Right hindlimb (tissue), 1 donor: ENCODE results near the gene UPK1A.
"Not testable (repeated sequence)": the region's sequence is repeated elsewhere in the genome, so short reads cannot be mapped to it uniquely, and the experiment has no call there.

Source experiments
- DNase-seq: peaks from one replicate; pipeline ENCODE4 v3.0.0-alpha.2; 2018

UPK1A gene

GRCh38 chr19:35644987-35645679 lies 21.2 kb upstream of the UPK1A start:
- peak; percentile 77 for DNase-seq

GRCh38 chr19:35645680-35646511 lies 20.4 kb upstream of the UPK1A start:
- no peak for DNase-seq

- DNase-seq, result peak; percentile 96
Measured at GRCh38 chr19:35648017-35648961, 18.0 kb upstream of the UPK1A start, which contains the start of gene COX6B1. Gene COX6B1 (plus strand): TSS chr19:35648323. CDS start chr19:35651244, 2,921 bp downstream.

- DNase-seq, result no peak
Measured at GRCh38 chr19:35650581-35650980, 15.7 kb upstream of the UPK1A start.

- not testable (repeated sequence) for DNase-seq
Measured at GRCh38 chr19:35654828-35655227, 11.5 kb upstream of the UPK1A start.

GRCh38 chr19:35655600-35655999 lies 10.7 kb upstream of the UPK1A start:
- DNase-seq, result no peak

GRCh38 chr19:35656700-35657099 lies 9.6 kb upstream of the UPK1A start:
- DNase-seq, result no peak

GRCh38 chr19:35657904-35658700 lies 8.2 kb upstream of the UPK1A start:
- DNase-seq, result no peak

- DNase-seq, result no peak
Measured at GRCh38 chr19:35661995-35662340, 4.3 kb upstream of the UPK1A start.

- DNase-seq, result no peak
Measured at GRCh38 chr19:35663981-35664380, 2.3 kb upstream of the UPK1A start.

- DNase-seq, result no peak
Measured at GRCh38 chr19:35665157-35665556, 1.2 kb upstream of the UPK1A start.

- no peak for DNase-seq
Measured at GRCh38 chr19:35665604-35666003, 713 bp upstream of the UPK1A start.

GRCh38 chr19:35669566-35669965 lies 3.2 kb downstream of the UPK1A start:
- no peak for DNase-seq

- DNase-seq, result no peak
Measured at GRCh38 chr19:35669974-35670373, 3.7 kb downstream of the UPK1A start.

GRCh38 chr19:35670686-35671085 lies 4.4 kb downstream of the UPK1A start:
- DNase-seq, result no peak

- DNase-seq, result no peak
Measured at GRCh38 chr19:35671818-35672217, 5.5 kb downstream of the UPK1A start.

GRCh38 chr19:35673121-35673804 lies 6.9 kb downstream of the UPK1A start:
- no peak for DNase-seq

GRCh38 chr19:35675589-35676140 lies 9.3 kb downstream of the UPK1A start:
- DNase-seq, result no peak

- no peak for DNase-seq
Measured at GRCh38 chr19:35689836-35690235, 23.5 kb downstream of the UPK1A start.

- DNase-seq, result not testable (repeated sequence)
Measured at GRCh38 chr19:35691106-35691505, 24.8 kb downstream of the UPK1A start.

GRCh38 chr19:35692010-35692409 lies 25.7 kb downstream of the UPK1A start:
- DNase-seq, result no peak
